Measurements from ENCODE around the gene FCRL3. TPM values are rescaled to one million over a fixed set of nuclear protein-coding genes. Genes with fewer than 3 reads are reported as not detected.
"Not testable (repeated sequence)": the region's sequence is repeated elsewhere in the genome, so short reads cannot be mapped to it uniquely, and the experiment has no call there.

The FCRL3 gene
- total and polyA plus RNA-seq, 2 of the 4 experiments (the other 2 are of a cell fraction) = not detected

DNA sequence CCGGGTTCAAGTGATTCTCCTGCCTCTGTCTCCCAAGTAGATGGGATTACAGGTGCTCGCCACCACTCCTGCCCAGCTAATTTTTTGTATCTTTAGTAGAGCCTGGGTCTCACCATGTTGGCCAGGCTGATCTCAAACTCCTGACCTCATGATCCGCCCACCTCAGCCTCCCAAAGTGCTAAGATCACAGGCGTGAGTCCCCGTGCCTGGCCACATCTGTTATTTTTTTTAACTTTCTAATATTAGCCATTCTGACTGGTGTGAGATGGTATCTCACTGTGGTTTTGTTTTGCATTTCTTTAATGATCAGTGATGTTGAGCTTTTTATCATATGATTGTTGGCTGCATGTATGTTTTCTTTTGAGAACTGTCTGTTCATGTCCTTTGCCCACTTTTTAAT lies 35.4 kb upstream of the FCRL3 start:
- H3K56ac ChIP-seq (ENCODE audit: extremely low read depth, insufficient read depth, low read length); H3K79me1 ChIP-seq (ENCODE audit: low read depth in 1 of 2, low read length in 2 of 2); H3K9me1 ChIP-seq (ENCODE audit: insufficient read depth, low read length); dilution Hi-C loops (cut with HindIII; ENCODE audit: low sequenced_read_pairs, unreplicated experiment); POLR2A ChIA-PET (ENCODE audit: unreplicated experiment); H4K5ac ChIP-seq (ENCODE audit: low read depth, low read length); H3K4me1 ChIP-seq (ENCODE audit: control insufficient read depth, insufficient read depth, low read length); DNase-seq; intact Hi-C loops (cut with micrococcal nuclease); H4K20me1 ChIP-seq (ENCODE audit: insufficient read depth, low read length); H3K27me3 ChIP-seq (ENCODE audit: control insufficient read depth, insufficient read depth, low read length); H3K27ac ChIP-seq (ENCODE audit: insufficient read depth, low read length); H3K18ac ChIP-seq (ENCODE audit: low read depth, low read length); H2AFZ ChIP-seq (replicated peaks; ENCODE audit: low read length, poor library complexity); H3K9ac ChIP-seq (ENCODE audit: low read depth, low read length); H3K4ac ChIP-seq (ENCODE audit: low read depth, low read length); H2BK20ac ChIP-seq (ENCODE audit: low read depth, low read length); in situ Hi-C loops (cut with MboI; ENCODE audit: low sequenced_read_pairs); ATAC-seq (ENCODE audit: low read depth); H3K9me3 ChIP-seq (ENCODE audit: control insufficient read depth, insufficient read depth, low read length); BruUV-seq (replicated peaks); H4K8ac ChIP-seq (ENCODE audit: low read depth in 2 of 2, low read length in 2 of 2); H2AK9ac ChIP-seq (replicated peaks; ENCODE audit: low read depth, low read length, poor library complexity); CTCF ChIA-PET; H3K4me2 ChIP-seq (ENCODE audit: low read depth, low read length); H2BK120ac ChIP-seq (ENCODE audit: low read depth, low read length); H3K14ac ChIP-seq (replicated peaks; ENCODE audit: low read depth, low read length); H4K91ac ChIP-seq (ENCODE audit: insufficient read depth, low read depth, low read length); H2BK15ac ChIP-seq (ENCODE audit: low read depth, low read length); H3K23ac ChIP-seq (ENCODE audit: low read depth, low read length); H2BK5ac ChIP-seq (ENCODE audit: low read depth, low read length, poor library complexity, severe bottlenecking); H2AK5ac ChIP-seq (ENCODE audit: low read depth, low read length); H3K36me3 ChIP-seq (ENCODE audit: control insufficient read depth, insufficient read depth, low read length); H3K4me3 ChIP-seq (ENCODE audit: insufficient read depth, low read depth, low read length): not testable (repeated sequence)
- 83% methylated on average over 1 of the region's 5 CpGs; no CpG with 5 or more reads in 1 of the 2 experiments for WGBS, 2 experiments (ENCODE audit: extremely low coverage in 2 of 2, insufficient read length in 1 of 2)
